ENCODE data around the gene PTTG2.

PTTG2 gene

DNA sequence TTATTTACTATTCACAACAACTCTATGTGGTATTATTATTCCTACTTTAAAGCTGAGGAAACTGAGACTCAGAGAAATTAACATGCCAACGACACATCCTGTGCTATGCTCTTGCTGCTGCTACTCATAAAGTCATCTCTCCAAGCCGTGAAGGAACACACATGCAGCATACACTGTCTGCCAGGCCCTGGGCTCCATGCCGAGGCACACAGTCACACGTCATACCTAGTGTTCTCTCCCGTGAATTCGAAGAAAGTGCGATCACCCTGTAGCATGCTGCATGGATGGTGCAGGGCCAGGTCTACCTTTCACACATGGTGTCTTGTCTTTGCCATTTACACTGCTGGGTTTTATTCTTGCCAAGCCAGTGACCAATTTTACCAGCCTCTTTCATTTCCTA lies 35.3 kb upstream of the PTTG2 start:
- H3K36me3 ChIP-seq, result no peaks in the 10 kb centered on the region
- no peaks in the 10 kb centered on the region for H3K27me3 ChIP-seq
- no peak for DNase-seq
- H3K9me3 ChIP-seq, result no peaks in the 10 kb centered on the region
- TF ChIP-seq, protein P1, sequence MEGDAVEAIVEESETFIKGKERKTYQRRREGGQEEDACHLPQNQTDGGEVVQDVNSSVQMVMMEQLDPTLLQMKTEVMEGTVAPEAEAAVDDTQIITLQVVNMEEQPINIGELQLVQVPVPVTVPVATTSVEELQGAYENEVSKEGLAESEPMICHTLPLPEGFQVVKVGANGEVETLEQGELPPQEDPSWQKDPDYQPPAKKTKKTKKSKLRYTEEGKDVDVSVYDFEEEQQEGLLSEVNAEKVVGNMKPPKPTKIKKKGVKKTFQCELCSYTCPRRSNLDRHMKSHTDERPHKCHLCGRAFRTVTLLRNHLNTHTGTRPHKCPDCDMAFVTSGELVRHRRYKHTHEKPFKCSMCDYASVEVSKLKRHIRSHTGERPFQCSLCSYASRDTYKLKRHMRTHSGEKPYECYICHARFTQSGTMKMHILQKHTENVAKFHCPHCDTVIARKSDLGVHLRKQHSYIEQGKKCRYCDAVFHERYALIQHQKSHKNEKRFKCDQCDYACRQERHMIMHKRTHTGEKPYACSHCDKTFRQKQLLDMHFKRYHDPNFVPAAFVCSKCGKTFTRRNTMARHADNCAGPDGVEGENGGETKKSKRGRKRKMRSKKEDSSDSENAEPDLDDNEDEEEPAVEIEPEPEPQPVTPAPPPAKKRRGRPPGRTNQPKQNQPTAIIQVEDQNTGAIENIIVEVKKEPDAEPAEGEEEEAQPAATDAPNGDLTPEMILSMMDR (IDR thresholded peaks at IDR 0.05), result no peak
- intact Hi-C loops (cut with DNase I; ENCODE audit: low total_unique reads), result no loop called here
- H3K27ac ChIP-seq, result no peak overlapping the region
- peaks cover 0 to 32% (median 2%) of the 10 kb centered on the region in 4 donors for H3K4me1 ChIP-seq
- H3K4me3 ChIP-seq, result no peak overlapping the region

DNA sequence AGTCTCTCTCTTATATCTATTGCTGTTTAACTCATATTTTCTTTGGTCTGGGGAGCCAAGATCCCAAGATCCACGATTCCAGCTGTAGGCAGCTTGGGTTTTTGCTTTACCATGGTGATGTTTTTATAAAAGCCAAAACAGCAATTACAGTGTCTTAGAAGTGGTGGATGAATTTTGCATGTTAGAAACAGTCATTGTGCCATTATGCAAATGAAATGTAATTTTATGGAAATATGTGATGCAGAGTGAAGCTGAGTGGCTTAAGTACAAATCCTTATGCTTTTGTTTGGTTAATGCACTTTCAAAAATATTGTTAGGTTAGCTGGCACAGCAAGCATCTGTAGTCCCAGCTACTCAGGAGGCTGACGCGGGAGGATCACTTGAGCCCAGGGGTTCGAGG lies 32.8 kb upstream of the PTTG2 start:
- H3K27me3 ChIP-seq, result no peaks in the 10 kb centered on the region
- TF ChIP-seq, protein P1 (IDR thresholded peaks at IDR 0.05), result no peak
- no peak for DNase-seq
- H3K9me3 ChIP-seq, result no peaks in the 10 kb centered on the region
- H3K4me1 ChIP-seq, result peaks cover 0 to 39% (median 5%) of the 10 kb centered on the region in 4 donors
- H3K27ac ChIP-seq, result no peak overlapping the region
- no peak overlapping the region for H3K4me3 ChIP-seq
- intact Hi-C loops (cut with DNase I; ENCODE audit: low total_unique reads), result no loop called here
- H3K36me3 ChIP-seq, result no peaks in the 10 kb centered on the region

DNA sequence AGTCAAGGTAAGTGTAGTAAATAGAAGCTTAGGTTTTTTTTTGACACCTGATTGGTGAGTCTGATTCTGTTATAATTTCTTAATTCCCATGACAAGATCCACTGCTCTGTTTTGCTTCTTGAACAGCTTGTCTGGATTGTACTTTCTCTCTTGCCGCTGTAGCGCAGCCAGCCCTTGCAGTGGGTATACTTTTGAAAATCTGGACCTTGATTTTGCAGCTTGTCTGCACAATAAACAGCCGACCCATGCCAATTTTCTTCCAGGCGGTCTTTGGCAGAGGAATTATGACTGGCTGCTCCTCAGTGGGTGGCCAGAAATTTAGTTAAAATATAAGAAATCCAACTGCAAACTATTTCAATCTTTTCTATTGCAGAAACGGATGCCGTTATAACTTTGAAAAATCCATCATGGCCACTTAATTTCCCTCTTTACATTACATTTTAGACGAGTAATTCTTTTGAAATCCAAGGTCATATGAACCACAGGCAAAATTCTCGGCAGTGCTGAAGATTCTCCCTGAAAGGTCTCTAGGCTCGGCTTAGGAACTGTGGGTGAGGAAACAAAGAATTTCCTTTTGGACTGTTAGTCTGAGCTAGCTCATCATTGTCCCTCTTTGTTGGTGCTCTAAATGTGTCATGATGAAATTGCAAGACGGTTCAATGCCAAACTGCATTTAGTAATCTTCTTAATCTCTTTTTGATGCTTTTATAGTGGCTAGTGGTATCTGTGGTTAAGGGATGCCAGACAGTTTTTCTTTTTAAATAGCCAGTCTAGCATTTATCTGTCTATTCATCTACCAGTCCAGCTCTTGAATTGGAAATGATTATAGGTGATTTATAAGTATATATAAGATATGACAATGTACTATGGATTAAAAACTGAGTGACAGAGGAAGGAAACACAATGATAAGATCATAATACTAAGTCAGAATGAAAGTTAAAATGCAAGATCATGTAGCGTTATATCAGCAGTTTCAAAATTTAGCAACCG lies 31.5 kb upstream of the PTTG2 start:
- no peaks in the 10 kb centered on the region for H3K36me3 ChIP-seq
- DNase-seq, result no peak
- intact Hi-C loops (cut with DNase I; ENCODE audit: low total_unique reads), result no loop called here

DNA sequence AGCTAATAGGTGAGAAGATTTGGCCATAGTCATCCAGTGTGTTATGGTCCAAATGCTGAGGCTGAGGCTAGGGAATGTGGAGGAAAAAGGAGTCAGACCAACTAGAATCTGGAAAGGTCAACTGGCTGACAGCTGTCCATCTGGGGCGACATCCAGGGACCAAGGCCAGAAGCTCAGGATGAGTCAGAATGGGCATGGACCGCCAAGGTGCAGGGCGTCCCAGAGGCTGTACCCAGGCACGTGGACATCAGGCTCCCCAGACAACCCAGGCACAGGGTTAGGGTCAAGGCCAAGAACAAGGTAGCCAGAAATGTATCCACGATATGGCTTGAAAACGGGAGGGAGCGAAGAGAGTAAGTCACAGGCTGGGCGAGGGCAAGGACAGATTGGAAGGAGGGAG lies 26.1 kb upstream of the PTTG2 start:
- no peaks in the 10 kb centered on the region for H3K36me3 ChIP-seq
- DNase-seq, result no peak
- H3K4me1 ChIP-seq, result peaks cover 0 to 46% (median 14%) of the 10 kb centered on the region in 4 donors
- no peak overlapping the region for H3K4me3 ChIP-seq
- no peaks in the 10 kb centered on the region for H3K27me3 ChIP-seq
- intact Hi-C loops (cut with DNase I; ENCODE audit: low total_unique reads), result no loop called here
- H3K9me3 ChIP-seq, result no peaks in the 10 kb centered on the region
- TF ChIP-seq, protein P1 (IDR thresholded peaks at IDR 0.05), result no peak
- H3K27ac ChIP-seq, result no peak overlapping the region

More for the DNA sequence above, 31.5 kb upstream of the PTTG2 start:
- no peak overlapping the region for H3K4me3 ChIP-seq
- no peaks in the 10 kb centered on the region for H3K9me3 ChIP-seq
- H3K27ac ChIP-seq, result no peak overlapping the region
- H3K27me3 ChIP-seq, result no peaks in the 10 kb centered on the region
- TF ChIP-seq, protein P1 (IDR thresholded peaks at IDR 0.05), result no peak
- H3K4me1 ChIP-seq, result peaks cover 0 to 43% (median 6%) of the 10 kb centered on the region in 4 donors

DNA sequence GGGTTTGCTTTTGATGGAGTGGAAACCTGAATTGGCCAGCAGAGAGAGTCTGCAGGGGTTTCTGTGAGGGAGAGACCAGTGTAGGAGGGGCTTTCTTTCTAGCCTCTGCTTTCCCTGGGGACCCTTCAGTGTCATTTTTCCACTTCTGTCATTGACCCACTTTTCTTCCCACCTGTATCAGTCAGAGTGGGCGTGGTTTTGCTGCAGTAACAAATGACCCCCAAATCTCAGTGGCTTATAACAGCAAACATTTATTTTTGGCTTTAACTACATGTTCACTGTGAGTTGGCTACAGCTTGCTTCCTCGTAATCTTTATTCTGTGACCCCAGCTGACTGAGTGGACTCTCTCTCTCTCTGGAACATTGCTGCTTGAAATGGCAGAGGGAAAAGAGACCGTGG lies 25.6 kb upstream of the PTTG2 start:
- no peak overlapping the region for H3K4me3 ChIP-seq
- H3K27me3 ChIP-seq, result no peaks in the 10 kb centered on the region
- H3K27ac ChIP-seq, result no peak overlapping the region
- intact Hi-C loops (cut with DNase I; ENCODE audit: low total_unique reads), result no loop called here
- peaks cover 0 to 41% (median 14%) of the 10 kb centered on the region in 4 donors for H3K4me1 ChIP-seq
- TF ChIP-seq, protein P1 (IDR thresholded peaks at IDR 0.05), result no peak
- no peak for DNase-seq
- H3K36me3 ChIP-seq, result no peaks in the 10 kb centered on the region
- H3K9me3 ChIP-seq, result no peaks in the 10 kb centered on the region
